GM18508 (cell line): ENCODE results near the gene SYT11.
"Not testable (repeated sequence)": the region's sequence is repeated elsewhere in the genome, so short reads cannot be mapped to it uniquely, and the experiment has no call there.

Experiments used
- ATAC-seq: cut with Tn5 transposase; IDR thresholded peaks from one replicate; pipeline ENCODE4 v1.9.1; 2021; ENCODE audit warnings: moderate number of reproducible peaks; ENCODE audit not compliant: insufficient read depth, unreplicated experiment

SYT11 gene

GRCh38 chr1:155895617-155896016 is 36.2 kb downstream of the SYT11 start:
- ATAC-seq = not testable (repeated sequence)

GRCh38 chr1:155896476-155896875 is 37.1 kb downstream of the SYT11 start:
- not testable (repeated sequence) for ATAC-seq

GRCh38 chr1:155897746-155898145 is 38.4 kb downstream of the SYT11 start:
- no peak for ATAC-seq

- ATAC-seq = no peak
Measured at GRCh38 chr1:155898888-155899287, 39.5 kb downstream of the SYT11 start.

GRCh38 chr1:155899683-155900082 is 40.3 kb downstream of the SYT11 start:
- ATAC-seq = no peak

DNA sequence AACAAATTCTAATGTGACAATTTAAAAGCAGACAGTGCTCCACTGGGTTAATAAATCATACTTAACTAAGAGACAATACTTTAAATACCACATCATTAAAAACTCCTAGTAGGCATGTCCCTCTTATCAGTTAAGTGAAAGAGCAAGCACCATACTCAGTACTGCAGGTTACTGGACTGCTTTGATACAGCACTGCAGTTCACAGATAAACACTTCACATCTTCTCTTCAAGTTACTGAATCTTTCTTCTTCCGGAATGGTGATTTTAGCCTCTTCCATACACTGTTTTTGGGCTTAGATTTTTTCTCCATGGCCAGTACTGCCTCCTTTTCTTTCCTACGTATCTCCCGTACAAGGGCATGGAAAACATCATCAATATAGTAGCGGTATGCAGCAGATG is 40.8 kb downstream of the SYT11 start:
- no peak for ATAC-seq

GRCh38 chr1:155904261-155904660 is 44.9 kb downstream of the SYT11 start:
- ATAC-seq = no peak

DNA sequence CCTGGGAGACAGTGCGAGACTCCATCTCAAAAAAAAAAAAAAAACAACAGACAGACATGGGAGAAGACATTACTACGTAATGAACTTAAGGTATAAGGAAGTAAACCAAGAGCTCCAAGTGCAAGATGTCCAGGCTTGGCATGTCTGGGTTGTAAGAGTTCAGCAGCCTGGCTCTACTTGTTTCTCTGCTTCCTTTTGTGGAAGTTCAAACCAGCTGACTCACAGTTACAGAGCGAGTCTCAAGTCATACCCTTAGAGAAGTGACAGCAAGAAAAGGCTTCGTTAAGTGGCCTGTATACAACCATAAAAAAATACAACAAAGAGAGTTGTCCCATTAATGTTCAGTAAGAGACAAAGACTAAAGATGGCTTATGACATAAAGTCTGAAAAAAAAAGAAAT is 50.5 kb downstream of the SYT11 start:
- ATAC-seq = no peak

DNA sequence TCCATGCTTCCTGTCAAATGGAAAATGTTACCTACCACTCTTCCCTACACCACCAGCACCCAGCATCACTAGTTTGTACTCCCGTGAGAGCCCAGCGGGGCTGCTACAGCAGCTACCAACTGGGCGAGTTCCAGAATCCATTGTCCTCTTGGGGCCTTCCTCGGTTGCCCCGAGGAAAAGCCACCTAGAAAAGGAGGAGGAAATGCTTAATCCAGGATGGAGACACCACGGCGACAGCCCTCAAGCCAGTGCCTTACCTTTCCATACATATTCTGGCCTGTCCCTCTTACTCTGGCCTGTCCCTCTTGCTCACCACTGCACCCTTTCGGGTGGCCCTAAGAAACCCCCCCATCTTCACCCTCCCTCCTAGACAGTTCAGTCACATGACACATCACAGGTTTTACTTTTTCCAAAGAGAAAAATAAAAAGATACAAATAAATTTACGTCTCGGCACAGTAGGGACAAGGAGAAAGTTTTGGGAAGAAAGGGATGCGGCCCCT is 51.3 kb downstream of the SYT11 start:
- ATAC-seq = no peak

DNA sequence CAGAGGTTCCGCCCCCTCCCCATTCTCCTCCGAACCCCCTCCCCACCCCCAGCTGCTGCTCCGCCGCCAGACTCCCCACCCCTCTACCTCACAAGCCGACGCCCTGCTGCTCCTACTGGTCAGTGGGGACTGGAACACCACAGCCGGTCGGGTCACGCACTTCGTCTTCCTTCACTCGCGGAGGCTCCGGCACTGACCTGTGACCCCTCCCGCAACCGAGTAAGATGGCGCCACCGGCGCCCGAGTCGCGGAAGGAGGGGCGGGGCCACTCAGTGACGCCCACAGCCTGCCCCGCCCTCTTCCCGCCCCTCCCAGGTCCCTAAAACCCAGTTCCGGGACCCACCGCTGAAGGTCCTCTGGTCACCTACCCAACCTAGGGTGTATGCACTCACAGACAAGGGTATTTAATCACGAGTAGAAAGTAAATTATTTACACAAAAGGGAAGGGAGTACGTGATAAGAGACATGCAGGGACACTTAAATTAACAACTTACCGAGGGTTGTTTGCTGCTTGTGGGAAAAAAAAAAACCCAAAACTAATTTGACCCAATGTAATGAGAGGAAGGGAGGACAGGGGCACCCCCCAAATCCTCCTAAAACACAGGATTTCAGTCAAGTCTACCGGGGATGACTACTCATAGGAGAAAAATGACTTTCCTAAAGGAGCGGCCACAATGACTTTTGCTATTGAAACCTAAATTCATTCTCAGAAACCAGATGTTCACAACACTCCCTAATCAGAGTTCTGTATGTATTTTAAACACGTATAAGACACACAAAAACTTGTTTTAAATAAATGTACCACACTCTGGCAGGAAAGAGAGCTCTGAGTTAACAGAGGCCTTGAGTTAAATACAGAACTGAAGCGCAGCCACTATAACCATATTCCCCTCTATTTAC is 52.0 kb downstream of the SYT11 start, which contains the start of gene RIT1:
TSS of gene RIT1 (minus strand) at position 194 of the 900 bp plus-strand sequence. CDS start 588 bp downstream, outside the sequence.
- ATAC-seq = peak; percentile 73

- no peak for ATAC-seq
Measured at GRCh38 chr1:155912056-155912536, 52.7 kb downstream of the SYT11 start.

- no peak for ATAC-seq
Measured at GRCh38 chr1:155913969-155914757, 54.8 kb downstream of the SYT11 start.

GRCh38 chr1:155918660-155919059 is 59.3 kb downstream of the SYT11 start:
- no peak for ATAC-seq

DNA sequence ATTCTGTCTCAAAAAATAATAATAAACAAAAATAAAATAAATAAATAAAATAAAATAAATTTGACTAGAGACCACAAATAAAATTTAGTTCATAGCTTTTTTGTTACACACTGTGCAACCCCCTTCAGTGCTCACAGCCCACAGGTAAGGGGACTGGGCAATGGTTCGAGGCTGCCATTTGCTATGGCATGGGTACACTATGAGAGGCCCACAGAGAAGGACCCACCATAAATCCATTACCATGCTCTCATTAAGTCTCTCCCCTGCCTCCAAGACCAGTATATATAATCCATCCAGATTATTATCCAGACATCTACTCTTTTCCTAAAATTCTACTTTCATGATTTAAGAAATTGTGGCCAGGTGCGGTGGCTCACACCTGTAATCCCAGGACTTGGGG is 60.4 kb downstream of the SYT11 start:
- ATAC-seq = no peak

GRCh38 chr1:155920717-155921116 is 61.4 kb downstream of the SYT11 start:
- ATAC-seq = no peak

GRCh38 chr1:155925506-155925905 is 66.1 kb downstream of the SYT11 start:
- no peak for ATAC-seq

- no peak for ATAC-seq
Measured at GRCh38 chr1:155929057-155929456, 69.7 kb downstream of the SYT11 start.

- ATAC-seq = not testable (repeated sequence)
Measured at GRCh38 chr1:155930725-155931124, 71.4 kb downstream of the SYT11 start.

- no peak for ATAC-seq
Measured at GRCh38 chr1:155931332-155932038, 72.1 kb downstream of the SYT11 start.

DNA sequence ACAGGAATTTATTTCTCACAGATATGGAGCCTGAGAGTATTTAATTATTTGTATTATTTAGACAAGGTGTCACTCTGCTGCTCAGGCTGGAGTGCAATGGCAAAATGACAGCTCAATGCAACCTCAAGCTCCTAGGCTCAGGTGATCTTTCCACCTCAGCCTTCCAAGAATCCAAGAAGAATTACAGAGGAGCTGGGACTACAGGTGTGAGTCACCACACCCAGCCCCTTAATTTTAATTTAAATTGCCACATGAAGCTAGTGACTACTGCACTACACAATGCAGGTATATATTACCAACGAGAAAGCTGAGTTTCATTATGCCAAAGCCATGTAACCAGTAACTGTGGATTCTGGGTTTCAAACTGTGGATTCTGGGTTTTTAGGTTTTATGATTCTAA is 72.7 kb downstream of the SYT11 start:
- ATAC-seq = no peak
